K562 (cell line): ENCODE results near the gene YOD1.

Experiments
- CBX2 ChIP-seq: fragments of 200-600 bp; sonication (generic); IDR thresholded peaks from one replicate; pipeline ENCODE4 v1.6.1; 2012; ENCODE audit warnings: mild to moderate bottlenecking, low read length, inconsistent platforms; ENCODE audit not compliant: insufficient read depth, poor library complexity, severe bottlenecking
- CTCF ChIP-seq, 3 experiments: IDR thresholded peaks in 2 of 3; conservative IDR thresholded peaks in 1 of 3; 2 replicates each; pipeline ENCODE4 v1.5.1; 2011 to 2012; ENCODE audit warnings: low read length in 3 of 3, mild to moderate bottlenecking in 3 of 3, control low read depth in 2 of 3, improper control_type of control experiment in 1 of 3, inconsistent platforms in 1 of 3, low read depth in 1 of 3, mixed read lengths in 1 of 3, moderate library complexity in 1 of 3; ENCODE audit not compliant: insufficient read depth in 2 of 3
- ELF1 ChIP-seq: fragments of 200-800 bp; sonication (Bioruptor generic); IDR thresholded peaks from 2 replicates; pipeline ENCODE4 v1.6.1; 2016; ENCODE audit warnings: missing genetic modification characterization, missing compliant biosample characterization
- FOXJ3 ChIP-seq: sonication (generic); formaldehyde crosslinking; IDR thresholded peaks from 2 replicates; pipeline ENCODE4 v1.4.0; 2020; ENCODE audit warnings: mild to moderate bottlenecking, missing genetic modification reagents
- KAT7 ChIP-seq: sonication (generic); formaldehyde crosslinking; IDR thresholded peaks from 2 replicates; pipeline ENCODE4 v1.8.0; 2022; ENCODE audit warnings: missing genetic modification reagents, mild to moderate bottlenecking, borderline replicate concordance
- POLR2A ChIP-seq: fragments of 450-650 bp; conservative IDR thresholded peaks from 2 replicates; pipeline ENCODE4 v1.6.1; 2016
- SMAD1 ChIP-seq: fragments of 150-350 bp; IDR thresholded peaks from 2 replicates; pipeline ENCODE4 v1.6.1; 2014; ENCODE audit warnings: low read length, low read depth; ENCODE audit not compliant: partially characterized antibody
- SMARCA5 ChIP-seq: fragments of 450-650 bp; IDR thresholded peaks from 2 replicates; pipeline ENCODE4 v1.6.1; 2016
- XRCC4 ChIP-seq: IDR thresholded peaks from one replicate; pipeline ENCODE4 v1.6.1; 2011; ENCODE audit not compliant: insufficient read depth, insufficient read length; ENCODE audit errors: extremely low read depth
- ZBTB49 ChIP-seq: sonication (generic); formaldehyde crosslinking; IDR thresholded peaks from 2 replicates; pipeline ENCODE4 v1.8.0; 2022; ENCODE audit warnings: missing genetic modification reagents, mild to moderate bottlenecking, borderline replicate concordance
- ZSCAN29 ChIP-seq: fragments of 450-650 bp; IDR thresholded peaks from 2 replicates; pipeline ENCODE4 v1.6.1; 2017
- TF ChIP-seq, protein P1 (sequence below): sonication (generic); formaldehyde crosslinking; IDR thresholded peaks from 2 replicates; pipeline ENCODE4 v1.9.0; 2022; ENCODE audit warnings: mild to moderate bottlenecking, missing genetic modification reagents
- TF ChIP-seq, protein P2 (sequence below): sonication (generic); formaldehyde crosslinking; IDR thresholded peaks from 2 replicates; pipeline ENCODE4 v1.8.1; 2023; ENCODE audit warnings: mild to moderate bottlenecking, missing genetic modification reagents

GRCh38 chr1:207004931-207005830 lies 45.8 kb downstream of the YOD1 start:
- TF ChIP-seq ZBTB49 (CRISPR knock-in tag), result no peak
- TF ChIP-seq, protein P1, sequence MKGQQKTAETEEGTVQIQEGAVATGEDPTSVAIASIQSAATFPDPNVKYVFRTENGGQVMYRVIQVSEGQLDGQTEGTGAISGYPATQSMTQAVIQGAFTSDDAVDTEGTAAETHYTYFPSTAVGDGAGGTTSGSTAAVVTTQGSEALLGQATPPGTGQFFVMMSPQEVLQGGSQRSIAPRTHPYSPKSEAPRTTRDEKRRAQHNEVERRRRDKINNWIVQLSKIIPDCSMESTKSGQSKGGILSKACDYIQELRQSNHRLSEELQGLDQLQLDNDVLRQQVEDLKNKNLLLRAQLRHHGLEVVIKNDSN (CRISPR knock-in tag), result no peak
- no peak for TF ChIP-seq XRCC4
- TF ChIP-seq CBX2, result no peak
- TF ChIP-seq POLR2A, result no peak
- peak; percentile 81 to 96 (median 82) for TF ChIP-seq CTCF (IDR thresholded peaks at IDR 0.05 in 2 of 3, conservative IDR thresholded peaks at IDR 0.05 in 1 of 3; ENCODE audit: insufficient read depth in 2 of 3, low read depth in 1 of 3, low read length in 3 of 3)
- TF ChIP-seq, protein P2, sequence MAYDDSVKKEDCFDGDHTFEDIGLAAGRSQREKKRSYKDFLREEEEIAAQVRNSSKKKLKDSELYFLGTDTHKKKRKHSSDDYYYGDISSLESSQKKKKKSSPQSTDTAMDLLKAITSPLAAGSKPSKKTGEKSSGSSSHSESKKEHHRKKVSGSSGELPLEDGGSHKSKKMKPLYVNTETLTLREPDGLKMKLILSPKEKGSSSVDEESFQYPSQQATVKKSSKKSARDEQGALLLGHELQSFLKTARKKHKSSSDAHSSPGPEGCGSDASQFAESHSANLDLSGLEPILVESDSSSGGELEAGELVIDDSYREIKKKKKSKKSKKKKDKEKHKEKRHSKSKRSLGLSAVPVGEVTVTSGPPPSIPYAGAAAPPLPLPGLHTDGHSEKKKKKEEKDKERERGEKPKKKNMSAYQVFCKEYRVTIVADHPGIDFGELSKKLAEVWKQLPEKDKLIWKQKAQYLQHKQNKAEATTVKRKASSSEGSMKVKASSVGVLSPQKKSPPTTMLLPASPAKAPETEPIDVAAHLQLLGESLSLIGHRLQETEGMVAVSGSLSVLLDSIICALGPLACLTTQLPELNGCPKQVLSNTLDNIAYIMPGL (CRISPR knock-in tag), result no peak
- no peak for TF ChIP-seq KAT7
- no peak for TF ChIP-seq ZSCAN29
- TF ChIP-seq FOXJ3 (CRISPR knock-in tag), result no peak
- TF ChIP-seq ELF1 (tag), result no peak
- peak; percentile 67; the same call in 1 of the 2 replicates for TF ChIP-seq SMARCA5
- no peak for TF ChIP-seq SMAD1
